Nephron progenitor cell (in vitro differentiated cells): Measurements from ENCODE around the gene CCDC197.

ENCODE experiments used
- DNase-seq: peaks from one replicate; pipeline ENCODE4 v3.0.0; 2021
- H3K27ac Mint-ChIP-seq: 2 replicates; pipeline ENCODE4 v1.8.0; 2021; ENCODE audit warnings: mild to moderate bottlenecking, moderate library complexity, mixed read lengths
- H3K27me3 Mint-ChIP-seq: 2 replicates; pipeline ENCODE4 v1.8.0; 2021; ENCODE audit warnings: mild to moderate bottlenecking, low read depth, mixed read lengths; ENCODE audit not compliant: poor library complexity
- H3K36me3 Mint-ChIP-seq: 2 replicates; pipeline ENCODE4 v1.8.0; 2021; ENCODE audit warnings: low read depth, mixed read lengths
- H3K4me1 Mint-ChIP-seq: 2 replicates; pipeline ENCODE4 v1.8.0; 2021; ENCODE audit warnings: mixed read lengths
- H3K4me3 Mint-ChIP-seq: 2 replicates; pipeline ENCODE4 v1.8.0; 2021; ENCODE audit warnings: mild to moderate bottlenecking, moderate library complexity, mixed read lengths
- H3K9me3 Mint-ChIP-seq: 2 replicates; pipeline ENCODE4 v1.8.0; 2021; ENCODE audit warnings: mild to moderate bottlenecking, moderate library complexity, mixed read lengths
- TF ChIP-seq, protein P1 (sequence below): fragments of 200-600 bp; sonication (generic); IDR thresholded peaks from 2 replicates; pipeline ENCODE4 v1.5.0; 2021; ENCODE audit warnings: antibody characterized with exemption

The CCDC197 gene

DNA sequence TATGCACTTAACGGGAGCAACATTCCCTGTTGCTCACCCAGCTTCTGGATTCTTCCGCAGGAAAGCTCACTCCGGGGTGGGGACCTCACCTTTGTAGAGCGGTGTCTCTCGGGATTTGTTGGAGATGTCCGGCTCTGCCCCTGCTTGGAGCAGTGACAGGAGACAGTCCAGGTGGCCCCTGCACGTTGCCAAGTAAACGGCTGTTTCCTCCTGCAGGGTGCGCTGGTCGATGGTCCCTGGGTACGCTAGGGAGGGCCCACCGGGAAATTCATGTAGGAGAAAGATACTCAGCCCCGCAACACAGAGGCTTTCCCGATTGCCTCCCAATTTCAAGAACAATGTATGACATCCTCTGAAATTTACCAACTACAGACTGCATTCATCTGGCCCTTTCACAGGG lies 43.8 kb upstream of the CCDC197 start:
- Mint-ChIP-seq H3K27ac (no peak overlapping the region), H3K27me3 (peaks cover 21% of the 10 kb centered on the region), H3K36me3 (no peaks in the 10 kb centered on the region), H3K4me3 (no peak overlapping the region), H3K4me1 (peaks cover 42% of the 10 kb centered on the region), H3K9me3 (no peaks in the 10 kb centered on the region)
- TF ChIP-seq, protein P1, sequence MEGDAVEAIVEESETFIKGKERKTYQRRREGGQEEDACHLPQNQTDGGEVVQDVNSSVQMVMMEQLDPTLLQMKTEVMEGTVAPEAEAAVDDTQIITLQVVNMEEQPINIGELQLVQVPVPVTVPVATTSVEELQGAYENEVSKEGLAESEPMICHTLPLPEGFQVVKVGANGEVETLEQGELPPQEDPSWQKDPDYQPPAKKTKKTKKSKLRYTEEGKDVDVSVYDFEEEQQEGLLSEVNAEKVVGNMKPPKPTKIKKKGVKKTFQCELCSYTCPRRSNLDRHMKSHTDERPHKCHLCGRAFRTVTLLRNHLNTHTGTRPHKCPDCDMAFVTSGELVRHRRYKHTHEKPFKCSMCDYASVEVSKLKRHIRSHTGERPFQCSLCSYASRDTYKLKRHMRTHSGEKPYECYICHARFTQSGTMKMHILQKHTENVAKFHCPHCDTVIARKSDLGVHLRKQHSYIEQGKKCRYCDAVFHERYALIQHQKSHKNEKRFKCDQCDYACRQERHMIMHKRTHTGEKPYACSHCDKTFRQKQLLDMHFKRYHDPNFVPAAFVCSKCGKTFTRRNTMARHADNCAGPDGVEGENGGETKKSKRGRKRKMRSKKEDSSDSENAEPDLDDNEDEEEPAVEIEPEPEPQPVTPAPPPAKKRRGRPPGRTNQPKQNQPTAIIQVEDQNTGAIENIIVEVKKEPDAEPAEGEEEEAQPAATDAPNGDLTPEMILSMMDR: no peak
- no peak for DNase-seq

DNA sequence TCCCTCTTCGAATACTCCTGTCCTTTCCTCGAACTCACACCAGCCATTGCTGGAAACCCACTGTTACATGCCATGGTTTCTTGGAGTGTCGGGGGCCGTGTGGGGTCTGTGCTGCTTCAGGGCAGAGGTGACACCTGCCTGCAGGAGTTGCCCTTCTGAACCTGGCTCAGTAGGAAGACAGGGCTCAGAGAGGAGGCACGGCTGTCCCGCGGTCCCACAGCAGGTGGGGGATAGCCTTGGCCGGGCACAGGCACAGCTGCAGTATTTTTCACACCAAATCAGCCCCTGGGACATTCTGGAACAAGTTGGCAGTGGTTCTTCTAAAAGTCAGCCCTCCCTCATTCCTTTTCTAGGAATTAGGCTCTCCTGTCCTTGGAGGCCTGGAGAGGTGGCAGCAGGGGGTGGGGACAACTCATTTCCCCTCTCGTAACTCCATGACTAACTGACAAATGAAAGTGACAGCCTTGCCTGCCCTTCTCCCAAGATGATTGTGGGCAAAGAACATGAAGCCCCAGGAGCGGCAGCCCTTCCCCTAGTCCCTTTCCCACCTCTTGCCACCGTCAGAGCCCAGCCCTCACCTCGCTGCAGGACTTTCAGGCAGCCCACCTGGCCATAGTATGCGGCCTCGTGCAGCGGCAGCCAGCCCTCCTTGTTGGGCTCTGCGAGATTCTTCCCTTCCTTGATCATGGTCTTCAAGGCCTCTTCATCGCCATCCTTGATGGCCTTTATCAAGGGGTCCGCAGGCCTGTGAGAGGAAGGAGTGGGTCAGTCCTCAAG lies 43.2 kb upstream of the CCDC197 start:
- H3K36me3 Mint-ChIP-seq: no peaks in the 10 kb centered on the region

DNA sequence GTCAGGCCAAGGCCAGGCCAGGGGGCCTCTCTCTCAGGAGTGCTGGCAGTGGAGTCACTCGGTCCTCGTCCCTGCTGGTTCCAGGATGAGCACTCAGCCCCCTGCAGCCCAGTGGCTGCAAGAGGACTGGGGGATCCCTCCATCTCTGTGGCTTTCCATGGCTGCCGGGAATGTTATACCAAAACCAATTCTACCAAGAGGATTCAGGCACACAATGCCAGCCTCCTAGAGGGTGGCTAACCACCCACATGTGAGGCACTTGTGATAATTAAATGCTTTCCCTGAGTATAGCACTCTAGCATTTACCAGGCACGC lies 42.6 kb upstream of the CCDC197 start:
- Mint-ChIP-seq H3K27ac (no peak overlapping the region), H3K4me1 (peaks cover 51% of the 10 kb centered on the region), H3K4me3 (no peak overlapping the region), H3K36me3 (no peaks in the 10 kb centered on the region), H3K9me3 (no peaks in the 10 kb centered on the region), H3K27me3 (peaks cover 21% of the 10 kb centered on the region)
- no peak for DNase-seq
- TF ChIP-seq, protein P1: no peak

More for the DNA sequence above, 43.2 kb upstream of the CCDC197 start:
- no peak overlapping the region for H3K4me3 Mint-ChIP-seq
- TF ChIP-seq, protein P1: no peak
- H3K27me3 Mint-ChIP-seq: peaks cover 21% of the 10 kb centered on the region
- H3K9me3 Mint-ChIP-seq: no peaks in the 10 kb centered on the region
- H3K4me1 Mint-ChIP-seq: peaks cover 45% of the 10 kb centered on the region
- no peak for DNase-seq
- peak overlapping the region; percentile 18 for H3K27ac Mint-ChIP-seq

DNA sequence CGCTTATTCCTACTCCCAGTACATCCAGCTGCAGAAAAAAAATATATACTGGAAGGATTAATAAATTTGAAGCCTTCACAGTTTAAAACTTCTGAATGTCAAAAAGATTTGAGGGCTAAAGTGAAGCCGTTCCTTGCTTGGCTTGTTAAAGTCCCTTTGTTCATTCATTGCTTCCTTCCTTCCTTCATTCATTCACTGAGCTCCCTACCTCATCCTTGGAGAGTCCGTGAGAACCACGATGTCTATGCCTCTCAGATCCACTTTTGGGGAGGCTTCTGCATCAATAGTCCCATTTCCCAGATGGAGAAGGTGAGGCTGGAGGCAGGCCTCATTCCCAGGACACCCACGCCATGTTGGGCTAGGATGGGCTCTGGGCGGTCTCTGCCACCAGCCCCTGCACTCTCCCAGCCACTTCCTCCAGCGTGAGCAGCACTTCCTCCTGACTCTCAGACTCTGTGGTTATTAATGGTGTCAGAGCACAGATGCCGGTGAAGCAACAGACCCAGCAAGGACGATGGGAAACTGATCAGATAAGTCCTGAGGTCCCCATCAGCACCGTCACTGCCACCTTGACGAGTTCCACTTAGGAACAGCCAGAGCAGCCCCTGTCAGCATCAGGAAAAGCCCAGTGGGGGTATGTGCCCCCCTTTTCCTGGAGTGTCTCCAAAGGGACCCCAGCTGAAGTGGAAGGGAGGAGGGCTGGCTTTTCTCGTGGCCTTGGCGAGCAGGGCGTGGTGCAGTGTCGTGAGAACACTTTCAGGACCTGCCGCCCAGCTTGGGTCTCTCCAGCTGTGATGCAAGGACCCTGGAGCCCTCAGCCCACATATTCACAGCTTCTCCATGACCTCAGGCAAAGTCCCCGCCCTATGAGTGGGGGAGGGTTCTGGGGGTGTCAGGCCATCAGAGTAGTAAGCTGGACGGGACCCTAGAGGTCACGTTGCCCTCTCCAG lies 41.9 kb upstream of the CCDC197 start:
- H3K4me3 Mint-ChIP-seq: no peak overlapping the region
- peak overlapping the region; percentile 83 for H3K27ac Mint-ChIP-seq
- peaks cover 22% of the 10 kb centered on the region for H3K27me3 Mint-ChIP-seq
- H3K9me3 Mint-ChIP-seq: no peaks in the 10 kb centered on the region
- H3K4me1 Mint-ChIP-seq: peaks cover 58% of the 10 kb centered on the region
- no peaks in the 10 kb centered on the region for H3K36me3 Mint-ChIP-seq
- TF ChIP-seq, protein P1: no peak
- DNase-seq: no peak

DNA sequence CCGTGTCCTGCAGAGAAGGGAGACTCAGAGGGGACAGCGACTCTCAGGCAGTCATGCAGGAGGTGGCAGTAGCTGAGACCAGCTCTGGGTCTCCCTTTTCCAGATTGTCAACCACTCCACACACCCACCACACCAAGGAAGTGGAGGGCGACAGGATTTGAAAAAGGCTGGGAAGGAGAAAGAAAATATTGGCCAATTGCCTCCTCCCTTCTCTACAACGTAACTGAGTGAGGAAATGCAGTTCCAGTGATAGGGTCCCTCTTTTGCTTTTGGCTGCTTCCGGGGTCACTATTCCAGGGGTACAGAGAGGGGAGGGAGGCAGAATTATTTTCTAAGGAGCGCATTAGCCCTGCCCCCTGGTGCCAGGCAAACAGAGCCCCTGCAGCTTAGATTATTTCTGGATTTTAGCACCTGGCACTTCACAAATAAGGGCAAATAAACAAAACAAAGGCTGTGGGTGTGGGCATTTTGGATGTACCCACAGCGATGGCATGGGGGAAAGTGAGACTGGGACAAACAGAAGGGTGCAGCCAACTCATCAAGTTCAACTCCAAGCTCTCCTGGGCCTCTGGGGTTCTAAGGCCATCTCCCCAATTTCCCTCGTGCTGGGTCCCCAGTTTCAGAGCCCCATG lies 41.1 kb upstream of the CCDC197 start:
- DNase-seq: no peak
- H3K36me3 Mint-ChIP-seq: no peaks in the 10 kb centered on the region
- peaks cover 62% of the 10 kb centered on the region for H3K4me1 Mint-ChIP-seq
- no peak overlapping the region for H3K4me3 Mint-ChIP-seq
- TF ChIP-seq, protein P1: no peak
- no peak overlapping the region for H3K27ac Mint-ChIP-seq
- H3K9me3 Mint-ChIP-seq: no peaks in the 10 kb centered on the region
- H3K27me3 Mint-ChIP-seq: peaks cover 24% of the 10 kb centered on the region
